NOMO-1 (cell line): Measurements from ENCODE around the gene KRTAP5-8.
A peak's percentile ranks its signal among the peaks of the same experiment; 100 is the strongest.
"Not testable (repeated sequence)": the region's sequence is repeated elsewhere in the genome, so short reads cannot be mapped to it uniquely, and the experiment has no call there.

Experiments
- DNase-seq, 2 experiments: peaks; one replicate each; lab custom pipeline; 2025; ENCODE audit not compliant: unreplicated experiment in 2 of 2; lab: John Stamatoyannopoulos, UW

The KRTAP5-8 gene

DNA sequence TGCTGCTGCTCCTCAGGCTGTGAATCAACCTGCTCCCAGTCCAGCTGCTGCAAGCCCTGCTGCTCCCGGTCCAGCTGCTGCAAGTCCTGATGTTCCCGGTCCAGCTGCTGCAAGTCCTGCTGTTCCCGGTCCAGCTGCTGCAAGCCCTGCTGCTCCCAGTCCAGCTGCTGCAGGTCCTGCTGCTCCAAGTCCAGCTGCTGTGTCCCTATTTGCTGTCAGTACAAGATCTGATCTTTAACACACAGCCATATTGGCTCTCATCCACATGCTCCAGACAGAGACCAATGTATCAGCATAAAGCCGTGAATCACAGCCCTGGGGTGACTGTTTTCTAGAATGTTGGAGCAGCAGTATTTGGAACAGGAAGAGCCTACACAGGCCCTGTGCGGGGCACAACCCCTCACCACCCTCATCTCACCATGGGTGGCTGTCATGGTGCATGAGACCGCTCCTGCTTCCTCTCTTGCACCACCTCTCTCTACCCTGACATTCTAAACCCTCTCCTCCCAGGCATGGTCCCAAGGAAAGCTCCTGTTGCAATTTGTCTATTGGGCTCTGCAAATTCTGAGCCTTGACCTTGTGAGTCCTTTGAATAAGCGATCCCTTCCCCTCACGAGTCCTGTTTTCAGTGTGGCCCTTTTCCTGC is 31.0 kb downstream of the KRTAP5-8 start:
- no peak for DNase-seq

DNA sequence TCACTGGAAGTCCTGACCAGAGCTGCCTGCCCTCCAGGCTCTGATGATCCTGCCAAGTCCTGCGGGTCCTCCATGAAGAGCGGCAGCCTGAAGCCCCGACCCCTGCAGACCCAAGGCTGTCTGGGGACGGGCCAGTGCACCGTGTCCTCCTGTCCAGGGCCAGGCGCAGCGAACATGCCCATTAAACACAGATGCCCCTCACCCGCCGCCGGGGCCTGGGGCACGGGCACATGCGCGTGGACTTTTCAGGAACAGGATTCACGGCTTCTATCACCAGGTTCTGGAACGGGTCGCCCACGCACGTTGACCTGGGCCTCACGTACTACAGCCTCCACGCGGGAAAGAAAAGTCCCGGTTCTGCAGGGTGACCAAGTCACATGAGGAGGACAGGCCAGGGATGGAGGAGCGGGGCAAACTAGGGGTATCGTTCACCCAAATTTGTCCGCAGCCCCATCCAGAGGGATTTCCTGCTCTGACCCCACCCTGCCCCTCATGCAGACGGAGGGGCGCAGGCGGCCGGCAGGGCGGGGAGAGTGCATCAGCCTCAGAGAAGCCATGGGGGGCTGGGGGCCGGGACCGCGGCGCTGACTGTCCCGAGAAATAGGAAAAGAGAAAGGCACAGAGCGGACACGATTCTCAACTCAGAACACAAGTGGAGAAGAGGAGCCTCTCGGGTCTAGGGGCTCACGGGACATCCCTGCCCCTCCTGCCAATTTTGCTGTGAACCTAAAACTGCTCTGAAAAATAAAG is 33.5 kb downstream of the KRTAP5-8 start:
- not testable (repeated sequence) for DNase-seq

DNA sequence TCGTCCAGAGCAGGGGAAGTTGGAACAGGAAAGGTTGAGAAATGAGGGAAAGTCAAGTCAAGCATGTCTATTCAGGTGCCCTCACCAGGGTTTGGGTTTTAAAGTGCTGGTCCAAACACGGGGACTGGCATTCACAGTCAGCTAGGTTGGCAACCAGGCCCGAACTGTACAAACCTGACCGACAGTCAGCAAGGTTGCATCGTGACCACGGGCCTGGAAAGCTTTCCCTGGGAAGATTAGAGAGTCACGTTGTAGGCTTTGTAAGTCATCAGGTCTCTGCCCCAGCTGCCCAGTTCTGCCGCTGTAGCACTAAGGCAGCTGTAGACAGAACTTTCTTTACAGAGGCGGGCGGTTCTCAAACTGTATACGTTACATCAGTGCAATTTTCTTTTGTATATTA is 35.0 kb downstream of the KRTAP5-8 start:
- no peak for DNase-seq

DNA sequence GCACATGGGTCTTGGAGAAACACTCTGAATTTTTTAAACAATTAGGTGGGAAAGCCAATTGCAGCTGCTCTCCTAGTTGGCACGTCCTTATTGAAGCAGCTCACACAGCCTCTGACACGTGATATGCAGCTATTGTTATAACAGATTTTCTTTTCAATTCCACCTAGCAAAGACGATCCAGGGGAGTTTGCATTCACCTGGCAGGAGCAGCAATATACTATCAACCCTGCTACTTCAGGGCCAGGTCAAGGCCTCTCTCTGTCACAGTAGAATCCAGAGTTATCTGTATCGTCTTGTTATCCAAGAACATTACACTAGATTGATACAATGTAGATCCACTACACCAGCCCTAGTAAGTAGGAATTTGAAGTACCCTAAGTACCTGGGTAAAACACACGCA is 36.6 kb downstream of the KRTAP5-8 start:
- no peak for DNase-seq

DNA sequence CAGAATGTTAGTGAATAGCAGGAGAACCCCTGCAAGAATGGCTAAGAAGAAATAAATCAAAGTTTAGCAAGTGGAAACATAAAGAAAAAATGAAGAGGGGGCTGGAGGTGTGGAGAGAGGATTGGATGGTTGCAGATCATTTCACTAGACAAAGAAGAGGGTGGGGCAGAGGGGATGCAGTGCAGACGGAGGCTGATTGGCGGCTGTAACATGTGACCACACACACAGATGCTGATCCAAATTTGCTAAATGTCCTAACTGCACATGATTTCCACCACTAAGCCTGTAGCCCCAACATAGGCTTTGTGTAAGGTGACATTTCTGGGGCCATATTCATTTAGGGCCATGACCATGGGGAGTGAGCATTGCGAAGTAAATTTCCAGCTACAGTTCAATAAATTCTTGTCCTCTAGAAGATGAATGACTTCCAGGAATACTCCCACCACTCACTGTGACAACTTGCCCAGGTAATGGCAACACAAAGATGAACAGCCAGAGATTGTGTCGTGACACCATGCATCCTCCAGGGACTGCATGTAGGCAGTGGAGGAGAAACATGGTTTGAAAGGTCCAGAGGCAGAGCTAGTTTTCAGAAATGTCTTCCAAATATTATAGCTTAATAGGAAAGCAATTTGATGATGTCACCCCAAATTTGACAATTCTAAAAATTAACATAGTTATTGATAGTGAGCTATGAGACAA is 38.0 kb downstream of the KRTAP5-8 start:
- DNase-seq: no peak

DNA sequence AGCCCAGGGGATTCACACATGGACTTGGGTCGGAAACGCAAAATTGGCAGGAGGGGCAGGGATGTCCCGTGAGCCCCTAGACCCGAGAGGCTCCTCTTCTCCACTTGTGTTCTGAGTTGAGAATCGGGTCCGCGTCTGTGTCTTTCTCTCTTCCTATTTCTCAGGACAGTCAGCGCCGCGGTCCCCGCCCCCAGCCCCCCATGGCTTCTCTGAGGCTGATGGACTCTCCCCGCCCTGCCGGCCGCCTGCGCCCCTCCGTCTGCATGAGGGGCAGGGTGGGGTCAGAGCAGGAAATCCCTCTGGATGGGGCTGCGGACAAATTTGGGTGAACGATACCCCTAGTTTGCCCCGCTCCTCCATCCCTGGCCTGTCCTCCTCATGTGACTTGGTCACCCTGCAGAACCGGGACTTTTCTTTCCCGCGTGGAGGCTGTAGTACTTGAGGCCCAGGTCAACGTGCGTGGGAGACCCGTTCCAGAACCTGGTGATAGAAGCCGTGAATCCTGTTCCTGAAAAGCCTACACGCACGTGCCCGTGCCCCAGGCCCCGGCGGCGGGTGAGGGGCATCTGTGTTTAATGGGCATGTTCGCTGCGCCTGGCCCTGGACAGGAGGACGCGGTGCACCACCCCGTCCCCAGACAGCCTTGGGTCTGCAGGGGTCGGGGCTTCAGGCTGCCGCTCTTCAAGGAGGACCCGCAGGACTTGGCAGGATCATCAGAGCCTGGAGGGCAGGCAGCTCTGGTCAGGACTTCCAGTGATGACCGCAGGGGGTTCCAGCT is 39.1 kb downstream of the KRTAP5-8 start:
- not testable (repeated sequence) for DNase-seq

DNA sequence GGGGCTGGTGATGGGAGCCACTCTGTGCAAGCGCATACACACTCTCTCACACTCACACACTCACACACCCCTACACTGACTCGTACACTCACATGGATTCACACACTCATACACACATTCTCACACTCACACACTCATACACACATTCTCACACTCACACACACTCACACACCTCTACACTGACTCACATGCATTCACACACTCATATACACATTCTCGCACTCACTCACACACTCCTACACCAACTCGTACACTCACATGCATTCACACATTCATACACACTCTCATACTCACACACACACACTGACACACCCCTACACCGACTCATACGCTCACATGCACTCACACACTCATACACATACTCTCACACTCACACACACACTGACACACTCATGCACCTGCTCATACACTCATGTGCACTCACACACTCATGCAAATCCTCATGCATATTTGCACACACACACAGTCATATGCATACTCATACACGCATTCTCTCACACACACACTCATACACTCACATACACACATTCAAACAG is 39.7 kb downstream of the KRTAP5-8 start:
- DNase-seq: no peak

DNA sequence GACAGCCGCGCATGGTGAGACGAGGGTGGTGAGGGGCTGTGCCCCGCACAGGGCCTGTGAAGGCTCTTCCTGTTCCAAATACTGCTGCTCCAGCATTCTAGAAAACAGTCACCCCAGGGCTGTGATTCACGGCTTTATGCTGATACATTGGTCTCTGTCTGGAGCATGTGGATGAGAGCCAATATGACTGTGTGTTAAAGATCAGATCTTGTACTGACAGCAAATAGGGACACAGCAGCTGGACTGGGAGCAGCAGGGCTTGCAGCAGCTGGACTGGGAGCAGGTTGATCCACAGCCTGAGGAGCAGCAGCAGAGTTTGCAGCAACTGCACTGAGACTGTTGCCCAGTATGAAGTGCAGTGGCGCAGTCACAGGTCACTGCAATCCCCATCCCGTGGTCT is 41.7 kb downstream of the KRTAP5-8 start:
- DNase-seq: not testable (repeated sequence)

DNA sequence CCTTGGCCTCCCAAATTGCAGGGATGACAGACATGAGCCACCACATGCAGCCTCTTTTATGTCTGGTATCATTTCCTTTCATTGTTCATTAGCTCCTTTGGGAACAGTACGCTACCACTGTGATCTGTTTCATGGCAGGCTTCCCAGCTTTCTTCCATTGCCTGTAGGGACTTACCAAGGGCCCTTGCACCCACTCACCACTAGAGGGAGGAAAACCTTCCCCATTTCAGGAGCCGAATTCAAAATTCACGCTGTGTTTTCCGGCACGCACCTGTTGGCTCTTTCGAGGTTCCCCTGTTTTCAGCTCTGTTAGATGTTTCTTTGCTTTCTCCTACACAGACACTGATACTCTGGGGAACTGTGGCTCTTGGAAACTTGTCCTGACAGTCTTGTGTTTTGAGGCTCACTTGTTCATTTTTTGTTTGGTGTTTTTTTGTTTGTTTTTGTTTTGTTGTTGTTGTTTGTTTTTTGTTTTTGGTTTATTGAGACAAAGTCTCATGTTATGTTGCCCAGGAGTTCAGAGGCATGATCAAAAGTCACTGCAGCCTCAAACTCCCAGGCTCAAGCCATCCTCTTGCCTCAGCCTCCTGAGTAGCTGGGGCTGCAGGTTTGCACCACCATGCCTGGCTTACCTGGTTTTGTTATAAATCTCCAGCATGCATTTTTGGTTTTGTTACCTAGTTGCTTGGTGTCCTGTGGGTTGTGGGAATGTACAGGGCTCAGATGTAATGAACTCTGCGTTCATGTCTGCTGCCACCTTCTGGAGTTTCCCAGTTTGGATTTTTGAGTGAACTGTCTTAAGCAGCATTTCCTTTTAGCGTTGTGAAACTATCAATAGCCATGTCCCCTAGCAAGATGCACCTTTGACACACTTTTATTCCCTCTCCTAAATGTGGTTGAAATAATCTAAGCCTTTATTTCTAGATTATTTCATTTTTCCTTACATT is 42.5 kb downstream of the KRTAP5-8 start:
- DNase-seq: peak in 1 of 2 experiments; percentile 16

DNA sequence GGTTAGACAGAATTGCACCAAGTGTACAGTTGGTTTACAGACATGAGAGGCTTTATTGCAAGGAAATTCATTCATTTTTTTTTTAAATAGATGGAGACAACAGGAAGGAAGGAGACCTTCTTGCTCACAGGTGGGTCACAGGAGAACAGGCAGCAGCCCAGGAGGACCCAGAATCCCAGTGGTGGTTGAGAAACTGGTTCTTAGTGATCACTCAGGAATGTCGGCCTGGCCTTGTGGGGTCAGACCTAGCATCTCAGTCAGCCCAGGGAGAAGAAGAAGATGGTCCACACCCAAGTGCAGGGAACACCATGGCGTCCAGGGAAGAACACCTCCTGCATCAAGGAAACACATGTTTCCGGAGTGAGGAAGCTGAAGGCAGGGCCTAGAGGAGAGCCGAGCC is 44.0 kb downstream of the KRTAP5-8 start:
- DNase-seq: no peak

DNA sequence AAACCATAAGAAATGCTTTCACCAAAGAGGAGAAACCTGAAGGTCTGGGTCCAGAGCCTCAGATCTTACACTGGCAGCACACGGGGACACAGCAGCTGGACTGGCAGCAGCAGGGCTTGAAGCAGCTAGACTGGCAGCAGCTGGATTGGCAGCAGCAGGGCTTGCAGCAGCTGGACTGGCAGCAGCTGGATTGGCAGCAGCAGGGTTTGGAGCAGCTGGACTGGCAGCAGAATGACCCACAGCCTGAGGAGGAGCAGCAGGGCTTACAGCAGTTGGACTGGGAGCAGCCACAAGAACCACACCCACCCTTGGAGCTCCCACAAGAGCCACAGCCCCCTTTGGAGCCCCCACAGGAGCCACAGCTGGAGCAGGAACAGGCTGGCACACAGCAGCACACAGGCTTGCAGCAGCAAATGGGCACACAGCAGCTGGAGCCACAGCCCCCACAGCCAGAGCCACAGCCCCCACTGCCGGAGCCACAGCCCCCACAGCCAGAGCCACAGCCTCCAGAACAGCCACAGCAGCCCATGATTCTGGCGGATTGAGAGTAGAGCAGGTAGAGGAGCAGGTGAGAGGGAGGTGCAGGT is 44.6 kb downstream of the KRTAP5-8 start, which contains the start of gene KRTAP5-11:
Gene KRTAP5-11 (minus strand): TSS at position 567 of the 587 bp plus-strand sequence. CDS start 38 bp downstream, at position 529.
- DNase-seq: no peak

DNA sequence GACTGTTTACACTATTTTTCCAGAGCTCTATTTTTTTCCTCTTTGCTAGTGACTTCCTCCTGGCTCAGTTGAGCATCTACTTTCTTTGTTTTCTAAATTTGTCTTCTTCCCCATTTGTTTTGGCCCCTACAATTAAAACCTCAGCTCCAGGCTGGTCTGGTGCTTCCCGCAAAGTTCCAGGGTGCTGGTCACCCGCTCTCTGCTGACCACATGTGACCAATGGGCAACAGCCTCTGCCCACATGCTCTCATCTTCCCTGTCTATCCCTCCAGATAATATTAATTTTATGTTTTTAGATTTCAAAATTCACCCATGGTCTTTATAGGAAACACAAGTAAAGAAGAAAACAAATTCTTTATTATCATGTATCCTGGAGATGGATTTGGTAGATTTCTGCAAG is 45.1 kb downstream of the KRTAP5-8 start:
- not testable (repeated sequence) for DNase-seq

DNA sequence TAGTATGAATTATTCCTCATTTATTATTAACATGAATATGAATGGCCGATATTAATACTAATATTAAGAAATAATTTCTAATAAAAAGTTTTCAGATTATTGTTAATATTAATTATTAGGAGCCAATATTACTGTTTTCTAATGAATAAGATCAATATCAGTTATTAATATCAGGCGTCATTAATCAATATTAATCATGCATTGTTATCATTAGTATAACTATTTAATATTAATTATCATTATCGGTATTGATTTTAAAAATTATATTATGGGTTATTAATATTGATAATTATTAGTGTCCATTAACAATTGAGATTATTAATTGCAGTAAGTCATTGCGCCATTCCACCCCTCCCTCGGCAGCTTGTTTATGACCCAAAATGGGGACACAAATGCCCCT is 47.8 kb downstream of the KRTAP5-8 start:
- DNase-seq: not testable (repeated sequence)

DNA sequence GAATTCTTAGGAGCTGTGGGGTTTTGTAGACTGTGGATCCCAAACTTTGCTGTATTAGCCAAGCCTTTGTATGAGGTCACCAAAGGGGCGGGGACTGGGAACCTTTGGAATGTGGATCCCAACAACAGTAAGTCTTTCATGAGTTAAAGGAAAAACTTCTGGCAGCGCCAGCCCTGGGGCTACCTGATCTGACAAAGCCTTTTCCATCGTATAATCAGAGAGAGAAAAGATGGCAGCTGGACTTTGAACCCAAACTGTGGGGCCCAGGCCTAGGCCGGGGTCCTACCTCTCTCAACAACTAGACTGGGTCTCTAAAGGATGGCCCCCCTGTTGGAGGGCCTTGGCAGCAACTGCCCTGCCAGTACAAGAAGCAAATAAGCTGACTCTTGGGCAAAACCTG is 50.5 kb downstream of the KRTAP5-8 start:
- DNase-seq: not testable (repeated sequence)
